T1000 (cell line): Measurements from ENCODE around the gene PRUNE2.
"Not testable (repeated sequence)": the region's sequence is repeated elsewhere in the genome, so short reads cannot be mapped to it uniquely, and the experiment has no call there.

Source experiments
- DNase-seq: peaks from one replicate; lab custom pipeline; 2025; ENCODE audit warnings: mixed read lengths; lab: John Stamatoyannopoulos, UW

PRUNE2 gene

GRCh38 chr9:76693912-76694311, 212.0 kb downstream of the PRUNE2 start:
- DNase-seq = no peak

GRCh38 chr9:76692458-76693129, 213.3 kb downstream of the PRUNE2 start:
- no peak for DNase-seq

GRCh38 chr9:76691517-76692313, 214.2 kb downstream of the PRUNE2 start:
- no peak for DNase-seq

GRCh38 chr9:76690973-76691370, 214.9 kb downstream of the PRUNE2 start:
- DNase-seq = no peak

- DNase-seq = no peak
Measured at GRCh38 chr9:76690246-76690972, 215.5 kb downstream of the PRUNE2 start.

GRCh38 chr9:76688471-76689238, 217.3 kb downstream of the PRUNE2 start:
- DNase-seq = no peak

- DNase-seq = peak; percentile 59
Measured at GRCh38 chr9:76687861-76688391, 218.0 kb downstream of the PRUNE2 start.

GRCh38 chr9:76686756-76687155, 219.2 kb downstream of the PRUNE2 start:
- no peak for DNase-seq

- no peak for DNase-seq
Measured at GRCh38 chr9:76684213-76684612, 221.7 kb downstream of the PRUNE2 start.

GRCh38 chr9:76681556-76681955, 224.4 kb downstream of the PRUNE2 start:
- DNase-seq = no peak

GRCh38 chr9:76680716-76681425, 225.0 kb downstream of the PRUNE2 start:
- DNase-seq = no peak

- no peak for DNase-seq
Measured at GRCh38 chr9:76677481-76678055, 228.3 kb downstream of the PRUNE2 start.

GRCh38 chr9:76676857-76677256, 229.1 kb downstream of the PRUNE2 start:
- DNase-seq = no peak

- DNase-seq = no peak
Measured at GRCh38 chr9:76667521-76667957, 238.4 kb downstream of the PRUNE2 start.

GRCh38 chr9:76665966-76666365, 239.9 kb downstream of the PRUNE2 start:
- not testable (repeated sequence) for DNase-seq

GRCh38 chr9:76665458-76665857, 240.5 kb downstream of the PRUNE2 start:
- no peak for DNase-seq

GRCh38 chr9:76664120-76664519, 241.8 kb downstream of the PRUNE2 start:
- no peak for DNase-seq

GRCh38 chr9:76662476-76663281, 243.2 kb downstream of the PRUNE2 start:
- DNase-seq = no peak

GRCh38 chr9:76658510-76659231, 247.2 kb downstream of the PRUNE2 start:
- no peak for DNase-seq
